ENCODE results near the gene C1QTNF6.

DNA sequence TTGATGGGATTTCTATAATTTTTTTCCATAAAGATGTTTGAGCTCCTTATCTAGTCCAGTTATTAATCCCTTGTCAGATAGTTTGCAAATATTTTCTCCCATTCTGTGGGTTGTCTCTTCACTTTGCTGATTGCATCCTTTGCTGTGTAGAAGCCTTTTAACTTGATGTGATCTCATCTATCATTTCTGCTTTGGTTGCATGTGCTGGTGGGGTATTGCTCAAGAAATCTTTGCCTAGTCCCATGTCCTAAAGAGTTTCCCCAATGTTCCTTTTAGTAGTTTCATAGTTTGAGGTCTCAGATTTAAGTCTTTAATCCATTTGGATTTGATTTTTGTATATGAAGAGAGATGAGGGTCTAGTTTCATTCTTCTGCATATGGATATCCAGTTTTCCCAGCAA is 36.6 kb downstream of the C1QTNF6 start:
- TF ChIP-seq, protein P1, sequence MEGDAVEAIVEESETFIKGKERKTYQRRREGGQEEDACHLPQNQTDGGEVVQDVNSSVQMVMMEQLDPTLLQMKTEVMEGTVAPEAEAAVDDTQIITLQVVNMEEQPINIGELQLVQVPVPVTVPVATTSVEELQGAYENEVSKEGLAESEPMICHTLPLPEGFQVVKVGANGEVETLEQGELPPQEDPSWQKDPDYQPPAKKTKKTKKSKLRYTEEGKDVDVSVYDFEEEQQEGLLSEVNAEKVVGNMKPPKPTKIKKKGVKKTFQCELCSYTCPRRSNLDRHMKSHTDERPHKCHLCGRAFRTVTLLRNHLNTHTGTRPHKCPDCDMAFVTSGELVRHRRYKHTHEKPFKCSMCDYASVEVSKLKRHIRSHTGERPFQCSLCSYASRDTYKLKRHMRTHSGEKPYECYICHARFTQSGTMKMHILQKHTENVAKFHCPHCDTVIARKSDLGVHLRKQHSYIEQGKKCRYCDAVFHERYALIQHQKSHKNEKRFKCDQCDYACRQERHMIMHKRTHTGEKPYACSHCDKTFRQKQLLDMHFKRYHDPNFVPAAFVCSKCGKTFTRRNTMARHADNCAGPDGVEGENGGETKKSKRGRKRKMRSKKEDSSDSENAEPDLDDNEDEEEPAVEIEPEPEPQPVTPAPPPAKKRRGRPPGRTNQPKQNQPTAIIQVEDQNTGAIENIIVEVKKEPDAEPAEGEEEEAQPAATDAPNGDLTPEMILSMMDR (conservative IDR thresholded peaks at IDR 0.05; ENCODE audit: low read length) = no peak
- TF ChIP-seq EZH2phosphoT487 (IDR thresholded peaks at IDR 0.05; ENCODE audit: borderline replicate concordance, low read depth, low read length) = no peak
